ENCODE data around the gene NUCB2.
A peak's percentile ranks its signal among the peaks of the same experiment; 100 is the strongest.
"Not testable (repeated sequence)": the region's sequence is repeated elsewhere in the genome, so short reads cannot be mapped to it uniquely, and the experiment has no call there.

The NUCB2 gene

GRCh38 chr11:17276236-17277023 lies at the start of gene NUCB2:
Gene NUCB2, plus strand, starts transcription at chr11:17276739. Its CDS starts 18,585 bp downstream, at chr11:17295324.
- H3K27me3 ChIP-seq (ENCODE audit: control insufficient read depth, insufficient read depth, low read length) = no peaks in the 10 kb centered on the region
- peak within 1 kb of the TSS; percentile 54 for H3K4me2 ChIP-seq (ENCODE audit: low read length)
- H3K4me3 ChIP-seq (ENCODE audit: low read depth, low read length) = peak within 1 kb of the TSS; percentile 68
- TF ChIP-seq CTCF (IDR thresholded peaks at IDR 0.05) = no peak
- H3K9me3 ChIP-seq (ENCODE audit: control insufficient read depth, low read length) = no peaks in the 10 kb centered on the region
- H3K27ac ChIP-seq = peak within 1 kb of the TSS; percentile 95
- peaks cover 8% of the 10 kb centered on the region for H3K4me1 ChIP-seq
- peak within 1 kb of the TSS; percentile 51 for H3K9ac ChIP-seq
- H3K36me3 ChIP-seq (ENCODE audit: control insufficient read depth, insufficient read depth, low read length) = no peaks in the 10 kb centered on the region
- H3K79me2 ChIP-seq = peaks cover 7% of the 10 kb centered on the region
- peak within 1 kb of the TSS; percentile 89 for H2AFZ ChIP-seq

DNA sequence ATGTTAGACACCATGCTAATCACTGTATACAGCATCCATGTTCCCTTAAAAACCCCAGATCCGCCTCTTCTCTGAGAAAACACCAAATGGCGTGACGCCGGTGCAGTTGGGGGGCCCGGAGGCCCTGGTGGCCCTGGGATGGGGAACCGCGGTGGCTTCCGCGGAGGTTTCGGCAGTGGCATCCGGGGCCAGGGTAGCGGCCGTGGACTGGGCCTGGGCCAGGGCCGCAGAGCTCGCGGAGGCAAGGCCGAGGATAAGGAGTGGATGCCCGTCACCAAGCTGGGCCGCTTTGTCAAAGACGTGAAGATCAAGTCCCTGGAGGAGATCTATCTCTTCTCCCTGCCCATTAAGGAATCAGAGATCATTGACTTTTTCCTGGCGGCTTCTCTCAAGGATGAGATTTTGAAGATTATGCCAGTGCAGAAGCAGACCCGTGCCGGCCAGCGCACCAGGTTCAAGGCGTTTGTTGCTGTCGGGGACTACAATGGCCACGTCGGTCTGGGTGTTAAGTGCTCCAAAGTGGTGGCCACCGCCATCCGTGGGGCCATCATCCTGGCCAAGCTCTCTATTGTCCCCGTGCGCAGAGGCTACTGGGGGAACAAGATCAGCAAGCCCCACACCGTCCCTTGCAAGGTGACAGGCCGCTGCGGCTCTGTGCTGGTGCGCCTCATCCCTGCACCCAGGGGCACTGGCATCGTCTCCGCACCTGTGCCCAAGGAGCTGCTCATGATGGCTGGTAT lies 48.2 kb upstream of the NUCB2 start:
- not testable (repeated sequence) for H3K4me2 ChIP-seq (ENCODE audit: low read length); H3K36me3 ChIP-seq (ENCODE audit: control insufficient read depth, insufficient read depth, low read length); H3K4me3 ChIP-seq (ENCODE audit: low read depth, low read length); H2AFZ ChIP-seq; H3K27me3 ChIP-seq (ENCODE audit: control insufficient read depth, insufficient read depth, low read length); H3K79me2 ChIP-seq; H3K27ac ChIP-seq; H3K9ac ChIP-seq; H3K9me3 ChIP-seq (ENCODE audit: control insufficient read depth, low read length); H3K4me1 ChIP-seq

GRCh38 chr11:17229481-17230152 lies 46.9 kb upstream of the NUCB2 start:
- Histone ChIP-seq H3K27ac (no peak overlapping the region), H3K4me2 (ENCODE audit: low read length) (peak overlapping the region; percentile 67), H2AFZ (no peak overlapping the region), H3K27me3 (ENCODE audit: control insufficient read depth, insufficient read depth, low read length) (no peaks in the 10 kb centered on the region), H3K79me2 (no peaks in the 10 kb centered on the region), H3K9me3 (ENCODE audit: control insufficient read depth, low read length) (no peaks in the 10 kb centered on the region), H3K9ac (no peak overlapping the region), H3K4me3 (ENCODE audit: low read depth, low read length) (peak overlapping the region; percentile 34), H3K4me1 (peaks cover 3% of the 10 kb centered on the region), H3K36me3 (ENCODE audit: control insufficient read depth, insufficient read depth, low read length) (no peaks in the 10 kb centered on the region)
- no peak for TF ChIP-seq CTCF (IDR thresholded peaks at IDR 0.05)

DNA sequence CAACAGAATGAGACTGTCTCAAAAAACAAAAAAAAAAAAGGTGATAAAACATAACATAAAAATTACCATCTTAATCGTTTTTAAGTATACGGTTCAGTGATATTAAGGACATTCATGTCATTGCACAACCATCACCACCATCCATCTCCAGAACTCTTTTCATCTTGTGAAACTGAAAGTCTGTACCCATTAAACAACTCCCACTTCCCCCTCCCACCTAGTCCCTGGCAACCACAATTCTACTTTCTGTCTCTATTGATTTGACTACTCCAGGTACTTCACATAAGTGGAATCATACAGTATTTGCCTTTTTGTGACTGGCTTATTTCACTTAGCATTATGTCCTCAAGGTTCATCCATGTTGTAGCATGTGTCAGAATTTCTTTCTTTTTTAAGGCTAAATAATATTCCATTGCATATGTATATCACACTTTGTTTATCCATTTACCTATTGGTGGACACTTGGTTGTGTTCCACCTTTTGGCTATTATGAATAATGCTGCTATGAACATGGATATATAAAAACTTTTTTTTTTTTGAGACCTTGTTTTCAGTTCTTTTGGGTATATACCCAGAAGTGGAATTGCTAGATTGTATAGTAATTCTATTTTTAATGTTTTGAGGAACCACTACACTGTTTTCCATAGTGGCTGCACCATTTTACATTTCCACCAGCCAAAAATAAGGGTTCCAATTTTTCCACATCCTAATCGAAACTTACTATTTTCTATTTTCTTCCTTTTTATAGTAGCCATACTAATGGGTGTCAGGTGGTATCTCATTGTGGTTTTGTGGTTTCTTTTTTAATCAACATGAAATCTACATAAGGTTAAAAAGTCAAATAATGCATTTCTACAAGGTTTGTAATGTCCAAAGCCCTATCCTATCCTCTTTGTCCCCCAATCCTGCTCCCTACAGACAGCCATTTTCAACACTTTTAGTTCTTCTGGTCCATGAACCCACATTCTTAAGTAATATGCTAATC lies 45.4 kb upstream of the NUCB2 start:
- Histone ChIP-seq H3K9ac (no peak overlapping the region), H3K79me2 (no peaks in the 10 kb centered on the region), H3K27ac (no peak overlapping the region), H2AFZ (no peak overlapping the region), H3K4me2 (ENCODE audit: low read length) (no peak overlapping the region), H3K9me3 (ENCODE audit: control insufficient read depth, low read length) (no peaks in the 10 kb centered on the region), H3K4me3 (ENCODE audit: low read depth, low read length) (no peak overlapping the region), H3K27me3 (ENCODE audit: control insufficient read depth, insufficient read depth, low read length) (no peaks in the 10 kb centered on the region), H3K4me1 (peaks cover 3% of the 10 kb centered on the region), H3K36me3 (ENCODE audit: control insufficient read depth, insufficient read depth, low read length) (no peaks in the 10 kb centered on the region)
- no peak for TF ChIP-seq CTCF (IDR thresholded peaks at IDR 0.05)

Measured in parathyroid adenoma (tissue), 2 donors.